Activated T-cell treated with anti-CD3 and anti-CD28 coated beads, Interleukin-2, amount 50 U/mL, for 48 hours (primary cell): ENCODE results near the gene SCTR.
"Not testable (repeated sequence)": the region's sequence is repeated elsewhere in the genome, so short reads cannot be mapped to it uniquely, and the experiment has no call there.

Experiments used
- DNase-seq, 2 experiments: peaks; one replicate each; pipeline ENCODE4 v3.0.0-alpha.2; 2020

The SCTR gene

DNA sequence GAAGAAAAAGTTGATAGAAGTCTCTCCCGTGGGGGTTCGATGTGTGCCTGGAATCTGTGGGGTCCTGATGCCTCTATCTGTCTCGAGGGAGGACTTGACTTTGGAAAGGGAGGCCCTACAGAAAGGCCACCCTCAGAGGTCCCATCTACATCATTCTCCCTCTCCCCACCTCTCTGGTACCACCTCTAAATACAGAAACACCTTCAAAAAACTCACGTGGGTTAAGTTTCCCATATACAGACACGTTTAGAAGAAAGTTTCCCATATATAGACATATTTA lies 97.9 kb downstream of the SCTR start:
- no peak for DNase-seq

DNA sequence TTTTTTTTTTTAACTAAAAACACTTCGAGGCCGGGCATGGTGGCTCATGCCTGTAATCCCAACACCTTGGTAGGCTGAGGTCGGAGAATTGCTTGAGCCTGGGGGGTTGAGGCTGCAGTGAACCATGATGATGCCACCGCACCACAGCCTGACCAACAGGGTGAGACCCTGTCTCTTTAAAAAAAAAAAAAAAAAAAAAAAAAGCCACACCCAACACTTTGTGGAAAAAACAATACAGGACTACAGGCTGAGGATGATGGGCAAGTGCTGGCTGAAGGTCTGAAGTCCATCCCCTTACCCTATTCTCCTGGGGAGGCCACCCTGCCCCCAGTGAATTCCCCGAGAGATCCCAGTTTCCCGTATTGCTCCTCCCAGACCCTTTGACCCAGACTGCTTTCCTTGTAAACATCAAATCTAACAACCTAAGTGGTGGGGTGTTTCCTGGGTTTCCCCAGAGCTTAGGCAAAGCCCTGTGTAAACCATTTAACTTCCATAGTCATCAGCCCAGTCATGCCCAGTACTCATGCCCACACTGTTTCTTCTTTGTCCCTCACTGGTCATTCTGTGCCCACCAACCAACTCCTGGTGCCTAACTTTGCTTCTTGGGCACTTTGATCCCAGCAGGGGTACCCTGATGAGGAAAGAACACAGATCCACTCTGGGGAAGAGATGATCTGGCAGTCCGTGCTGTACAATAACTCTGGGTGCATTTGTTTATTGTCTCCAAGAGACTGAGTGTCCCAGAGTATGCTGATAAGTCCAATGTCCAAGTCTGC lies 98.5 kb downstream of the SCTR start:
- DNase-seq = no peak

DNA sequence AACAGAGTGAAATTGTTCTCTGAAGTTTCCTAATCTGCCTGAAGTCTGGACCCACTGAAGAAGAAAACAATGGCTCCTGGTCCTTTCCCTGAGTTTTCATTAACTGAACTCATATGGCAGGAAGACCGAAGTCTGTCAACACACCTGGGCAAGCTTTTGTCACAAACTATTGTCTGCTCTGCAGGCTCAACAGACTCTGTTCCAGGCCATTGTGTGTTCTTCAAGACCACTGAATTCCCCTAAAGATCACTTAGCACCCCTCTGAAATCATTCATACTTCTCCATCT lies 99.2 kb downstream of the SCTR start:
- DNase-seq = no peak

DNA sequence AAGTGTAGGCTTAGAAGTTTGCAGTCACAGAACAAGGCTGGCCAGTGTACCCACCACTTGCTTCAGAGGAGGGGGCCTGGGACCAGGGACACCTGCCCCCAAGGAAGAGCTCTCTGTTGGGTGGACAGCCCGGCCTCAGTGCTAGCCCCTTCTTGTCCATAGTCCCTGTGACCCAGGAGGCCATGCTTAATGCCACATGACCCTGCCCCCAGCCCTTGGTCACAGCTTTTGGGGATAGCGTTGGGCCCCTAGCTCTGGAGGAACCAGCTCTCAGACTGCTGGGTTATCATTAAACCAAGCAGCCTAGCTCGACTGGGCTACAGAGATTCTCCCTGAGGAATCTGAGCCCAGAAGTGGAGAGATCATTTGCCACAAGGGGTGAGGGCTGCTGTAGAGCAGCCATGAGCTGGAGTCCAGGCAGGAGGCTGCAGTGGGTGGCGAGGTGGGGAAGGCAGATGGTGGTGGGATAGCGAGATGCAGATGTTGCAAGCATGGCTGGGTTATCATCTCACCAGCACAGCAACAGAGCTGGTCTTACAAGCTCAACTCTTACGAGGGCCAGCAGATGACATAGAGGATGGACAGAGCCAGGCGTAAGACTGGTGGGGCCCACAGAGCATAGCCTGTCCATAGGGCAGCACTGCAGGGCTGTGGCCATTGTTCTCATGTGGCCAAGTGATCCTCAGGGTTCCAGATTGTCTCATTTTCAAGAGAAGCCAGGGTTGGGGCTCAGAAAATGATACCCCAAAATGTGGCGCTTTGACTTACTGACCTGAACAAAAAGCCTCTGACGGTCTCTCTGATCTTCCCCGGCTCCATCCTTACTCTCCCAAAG lies 99.8 kb downstream of the SCTR start:
- no peak for DNase-seq

DNA sequence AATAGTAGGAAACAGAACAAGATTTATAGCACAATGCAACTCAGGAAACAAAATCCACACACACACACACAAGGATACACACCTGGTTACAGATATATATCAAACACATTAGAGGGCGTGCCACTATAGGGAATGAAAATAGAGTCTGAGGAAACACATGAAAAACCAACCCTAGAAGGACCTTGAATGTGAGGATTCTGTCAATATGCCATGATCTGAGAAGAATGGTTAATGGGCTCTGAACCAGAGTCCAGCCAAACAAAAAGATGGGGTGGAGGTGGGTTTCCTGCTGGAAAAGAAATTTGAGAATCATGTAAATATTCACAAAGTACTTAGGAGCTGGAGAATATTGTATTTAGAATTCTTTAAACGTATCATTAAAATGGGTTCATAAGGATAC lies 100.5 kb downstream of the SCTR start:
- DNase-seq = no peak

DNA sequence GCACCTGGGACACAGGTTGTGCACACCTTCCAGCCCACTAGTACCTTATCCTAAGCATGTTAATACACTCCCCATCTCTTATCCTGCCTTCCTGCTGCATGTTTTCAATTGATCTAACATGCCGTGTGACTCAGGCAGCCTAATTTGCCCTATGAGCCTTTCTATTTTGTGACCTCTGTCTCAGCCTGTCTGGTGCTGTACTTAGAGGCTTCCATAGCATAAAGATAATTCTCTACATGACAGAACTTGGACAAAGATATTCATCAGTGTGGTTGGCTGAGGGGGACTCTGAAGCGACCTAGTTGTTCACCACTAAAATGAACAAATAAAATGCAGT lies 101.2 kb downstream of the SCTR start:
- DNase-seq = no peak

DNA sequence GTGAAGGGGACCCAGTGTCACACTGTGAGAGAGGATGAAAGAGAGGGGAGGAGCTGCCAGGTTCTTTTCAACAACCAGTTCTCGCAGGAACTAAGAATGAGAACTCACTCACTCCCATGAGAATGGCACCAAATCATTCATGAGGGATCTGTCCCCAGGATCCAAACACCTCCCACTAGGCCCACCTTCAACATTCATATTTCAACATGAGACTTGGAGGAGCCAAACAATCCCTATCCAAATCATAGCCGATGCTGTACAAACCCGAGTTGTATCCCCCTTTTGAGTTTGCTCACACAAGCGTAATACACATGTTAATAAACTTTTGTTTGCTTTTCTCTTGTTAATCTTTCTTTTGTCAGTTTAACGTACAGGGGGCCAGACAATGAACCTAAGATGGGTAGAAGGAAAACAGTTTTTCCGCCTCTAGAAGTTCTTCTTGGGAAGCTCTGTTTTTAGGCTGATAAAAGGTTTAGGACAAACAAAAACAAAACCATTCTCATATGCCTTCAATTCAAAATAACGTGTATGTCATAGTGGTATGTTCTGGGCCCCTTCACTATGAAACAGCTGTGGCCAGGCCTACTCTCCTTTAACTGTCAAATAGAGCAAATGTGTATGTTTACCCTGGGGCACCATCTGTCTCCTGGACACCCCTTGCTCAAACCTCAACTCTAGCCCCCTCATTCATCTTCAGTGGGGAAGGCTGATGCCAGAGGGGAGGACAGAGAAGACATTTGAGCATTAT lies 101.7 kb downstream of the SCTR start:
- no peak for DNase-seq

DNA sequence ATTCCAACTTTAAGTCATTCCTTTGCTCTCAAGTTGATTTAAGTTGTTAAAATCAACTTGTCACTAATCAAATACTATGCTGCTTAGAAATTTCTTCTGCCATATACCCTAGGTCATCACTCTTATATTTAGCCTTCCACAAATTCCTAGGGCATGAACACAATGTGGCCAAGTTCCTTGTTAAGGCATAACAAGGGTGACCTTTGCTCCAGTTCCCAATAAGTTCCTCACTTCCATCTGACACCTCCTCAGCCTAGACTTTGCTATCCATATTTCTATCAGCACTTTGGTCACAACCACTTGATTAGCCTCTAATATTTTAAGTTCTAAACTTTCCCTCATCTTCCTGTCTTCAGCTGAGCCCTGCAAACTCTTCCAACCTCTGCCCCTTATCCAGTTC lies 102.5 kb downstream of the SCTR start:
- no peak for DNase-seq

DNA sequence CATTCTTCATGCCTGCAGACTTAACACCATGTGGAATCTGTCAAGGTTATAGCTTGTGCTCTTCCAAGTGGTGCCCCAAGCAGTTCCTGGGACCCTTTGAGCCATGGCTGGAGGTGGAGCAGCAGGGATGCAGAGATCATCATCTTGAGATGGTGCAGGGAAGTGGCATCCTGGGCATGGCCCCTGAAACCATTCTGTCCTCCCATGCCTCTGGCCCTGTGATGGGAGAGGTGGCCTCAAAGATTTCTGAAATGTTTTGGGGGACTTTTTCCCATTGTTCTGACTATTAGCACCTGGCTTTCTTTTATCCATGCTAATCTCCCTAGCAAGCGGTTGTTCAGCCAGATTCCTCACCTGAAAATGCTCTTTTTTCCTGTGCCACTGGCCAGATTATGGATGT lies 103.0 kb downstream of the SCTR start:
- no peak for DNase-seq

DNA sequence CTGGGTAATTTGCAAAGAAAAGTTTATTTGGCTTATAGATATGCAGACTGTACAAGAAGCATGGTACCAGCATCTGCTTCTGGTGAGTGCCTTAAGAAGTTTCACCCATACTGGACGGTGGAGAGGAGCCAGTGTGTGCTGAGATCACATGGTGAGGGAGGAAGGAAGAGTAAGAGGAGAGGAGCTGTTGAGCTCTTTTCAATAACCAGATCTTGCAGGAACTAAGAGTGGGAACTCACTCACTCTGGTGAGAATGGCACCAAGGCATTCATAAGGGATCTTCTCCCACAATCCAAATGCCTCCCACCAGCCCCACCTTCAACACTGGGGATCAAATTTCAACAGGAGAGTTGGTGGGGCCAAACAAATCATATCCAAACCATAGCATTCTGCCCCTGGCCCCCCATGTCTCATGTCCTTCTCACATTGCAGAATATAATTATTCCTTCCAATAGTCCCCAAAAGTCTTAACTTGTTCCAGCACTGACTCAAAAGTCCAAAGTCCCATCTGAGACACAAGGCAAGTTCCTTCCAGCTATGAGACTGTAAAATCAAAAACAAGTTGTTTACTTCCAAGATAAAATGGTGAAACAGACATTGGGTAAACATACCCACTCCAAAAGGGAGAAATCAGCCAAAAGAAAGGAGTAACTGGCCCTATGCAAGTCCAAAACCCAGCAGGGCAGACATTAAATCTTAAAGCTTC lies 104.3 kb downstream of the SCTR start:
- DNase-seq = no peak

DNA sequence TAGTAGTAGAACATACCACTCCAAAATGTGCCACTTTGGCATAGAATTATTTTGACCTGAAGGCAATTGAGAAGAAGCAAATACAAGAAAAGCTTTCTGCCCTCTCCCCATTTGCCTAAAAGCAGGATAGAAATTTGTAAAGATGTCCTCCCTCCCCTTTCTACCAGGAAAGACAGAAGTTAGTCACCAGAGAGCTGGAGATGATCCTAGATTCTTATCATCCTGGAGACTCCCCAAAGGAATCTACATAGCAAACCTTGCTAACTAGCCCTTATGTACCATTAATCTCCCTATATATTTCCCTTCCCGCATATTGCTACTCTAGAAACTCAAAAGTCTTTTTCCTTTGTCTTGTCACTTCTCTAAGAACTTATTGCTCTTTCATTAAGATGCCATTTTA lies 105.2 kb downstream of the SCTR start:
- DNase-seq = no peak

DNA sequence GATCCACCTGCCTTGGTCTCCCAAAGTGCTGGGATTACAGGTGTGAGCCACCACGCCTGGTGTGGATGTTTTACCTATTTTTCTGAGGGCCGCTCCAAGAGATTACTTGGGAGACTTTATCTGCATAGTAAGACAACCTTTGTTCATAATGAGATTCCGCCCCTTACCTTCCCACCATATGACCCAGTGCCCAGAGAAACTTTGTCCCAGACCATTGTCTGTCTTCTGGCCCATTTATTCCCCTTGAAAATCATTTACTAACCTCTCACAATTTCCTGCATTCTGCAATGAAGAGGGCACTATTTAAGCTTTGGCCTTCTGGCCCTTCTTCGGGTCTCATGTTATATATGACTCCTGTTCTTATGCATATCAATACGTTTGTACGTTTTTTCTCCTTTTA lies 106.4 kb downstream of the SCTR start:
- no peak for DNase-seq

DNA sequence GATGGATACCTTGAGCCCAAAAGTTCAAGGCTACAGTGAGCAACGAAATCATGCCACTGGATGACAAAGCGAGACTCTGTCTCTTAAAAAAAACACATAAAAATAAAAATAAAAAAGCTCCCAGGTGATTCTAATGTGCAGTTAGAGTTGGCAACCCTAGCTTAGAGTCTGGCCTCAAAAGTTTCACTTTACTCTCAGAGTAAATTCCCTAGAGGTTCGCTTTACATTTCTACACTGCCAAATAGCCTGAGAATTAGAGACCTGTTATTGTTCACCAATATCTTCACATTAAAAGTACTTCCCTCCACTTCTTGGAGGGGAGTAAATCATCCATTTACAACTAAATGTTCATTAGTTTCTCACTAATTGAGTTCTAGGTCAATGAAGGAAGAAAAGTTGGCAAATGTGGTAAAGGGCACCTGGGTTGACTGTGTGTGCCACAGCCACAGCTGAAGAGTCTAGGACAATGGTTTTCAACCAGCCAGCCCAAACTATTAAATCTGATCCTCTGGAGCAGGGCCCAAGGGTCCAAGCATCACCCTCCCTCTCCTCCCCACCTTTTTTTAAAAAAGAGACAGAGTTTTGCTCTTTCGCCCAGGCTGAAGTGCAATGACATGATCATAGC lies 107.9 kb downstream of the SCTR start:
- no peak for DNase-seq

DNA sequence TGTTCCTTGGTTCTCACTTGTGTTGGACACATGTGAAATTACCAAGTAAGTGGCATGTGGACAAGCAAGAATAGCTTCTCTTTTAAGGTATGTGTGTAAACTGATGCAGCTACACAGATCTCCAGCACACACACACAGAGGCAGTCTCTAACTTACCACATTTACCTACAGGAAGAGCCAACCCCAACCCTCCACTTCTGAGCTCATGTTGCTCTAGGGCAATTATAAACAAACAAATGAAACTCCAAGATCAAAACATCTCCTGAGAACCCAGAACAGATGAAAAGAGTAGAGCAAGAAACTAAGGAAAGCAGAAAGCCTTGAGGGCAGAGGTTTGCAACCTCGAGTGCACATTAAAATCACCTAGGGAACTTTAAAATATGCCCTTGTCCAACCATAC lies 108.7 kb downstream of the SCTR start:
- no peak for DNase-seq

DNA sequence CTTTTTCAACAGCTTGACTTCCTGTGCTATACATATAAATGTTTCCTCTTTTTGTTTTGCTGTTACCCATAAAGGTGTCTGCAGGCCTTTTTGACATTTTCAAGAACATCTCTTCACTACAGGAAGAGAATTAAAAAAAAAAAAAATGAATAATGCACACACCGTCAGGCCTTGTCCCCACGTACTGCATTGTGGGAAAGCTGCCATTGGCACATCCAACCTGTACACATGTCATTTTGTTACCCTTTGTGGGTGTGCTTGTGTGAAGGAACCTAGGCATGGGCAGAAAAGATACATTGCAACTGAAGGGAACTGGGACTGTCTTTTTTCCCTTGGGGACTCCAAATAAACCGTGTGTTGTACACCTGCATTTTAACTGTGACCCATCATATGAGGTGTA lies 109.4 kb downstream of the SCTR start:
- no peak for DNase-seq

DNA sequence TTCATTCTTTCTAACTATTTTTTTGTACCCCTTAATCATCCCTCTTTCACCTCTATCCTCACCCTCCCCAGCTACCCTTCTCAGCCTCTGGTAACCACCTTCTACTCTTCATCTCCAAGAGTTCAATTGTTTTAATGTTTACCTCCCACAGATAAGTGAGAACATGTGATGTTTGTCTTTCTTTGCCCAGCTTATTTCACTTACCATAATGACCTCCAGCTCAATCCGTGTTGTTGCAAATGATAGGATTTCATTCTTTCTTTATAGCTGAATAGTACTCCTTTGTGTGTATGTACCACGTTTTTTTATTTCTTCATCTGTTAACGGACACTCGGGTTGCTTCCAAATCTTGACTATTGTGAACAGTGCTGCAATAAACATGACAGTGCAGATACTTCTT lies 114.8 kb downstream of the SCTR start:
- no peak for DNase-seq

DNA sequence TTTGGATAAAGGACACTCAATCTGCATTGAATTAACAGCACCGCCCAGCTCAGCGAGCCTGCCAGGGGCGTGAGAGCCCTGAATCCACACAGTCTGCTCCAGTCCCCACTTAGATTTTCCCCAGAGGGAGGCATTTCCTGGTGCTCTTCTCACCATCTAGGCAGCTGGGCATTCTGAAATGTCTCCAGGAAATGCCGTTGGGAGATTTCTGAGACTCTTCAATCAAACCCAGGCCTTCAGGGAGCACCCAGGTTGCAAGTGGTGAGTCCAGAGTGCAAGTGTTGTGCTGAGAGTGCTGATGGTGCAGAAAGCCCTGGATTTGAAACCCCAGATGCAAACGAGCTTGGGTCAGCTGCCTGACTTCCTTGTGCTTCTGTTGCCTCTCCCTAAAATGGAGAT lies 116.1 kb downstream of the SCTR start:
- no peak for DNase-seq

DNA sequence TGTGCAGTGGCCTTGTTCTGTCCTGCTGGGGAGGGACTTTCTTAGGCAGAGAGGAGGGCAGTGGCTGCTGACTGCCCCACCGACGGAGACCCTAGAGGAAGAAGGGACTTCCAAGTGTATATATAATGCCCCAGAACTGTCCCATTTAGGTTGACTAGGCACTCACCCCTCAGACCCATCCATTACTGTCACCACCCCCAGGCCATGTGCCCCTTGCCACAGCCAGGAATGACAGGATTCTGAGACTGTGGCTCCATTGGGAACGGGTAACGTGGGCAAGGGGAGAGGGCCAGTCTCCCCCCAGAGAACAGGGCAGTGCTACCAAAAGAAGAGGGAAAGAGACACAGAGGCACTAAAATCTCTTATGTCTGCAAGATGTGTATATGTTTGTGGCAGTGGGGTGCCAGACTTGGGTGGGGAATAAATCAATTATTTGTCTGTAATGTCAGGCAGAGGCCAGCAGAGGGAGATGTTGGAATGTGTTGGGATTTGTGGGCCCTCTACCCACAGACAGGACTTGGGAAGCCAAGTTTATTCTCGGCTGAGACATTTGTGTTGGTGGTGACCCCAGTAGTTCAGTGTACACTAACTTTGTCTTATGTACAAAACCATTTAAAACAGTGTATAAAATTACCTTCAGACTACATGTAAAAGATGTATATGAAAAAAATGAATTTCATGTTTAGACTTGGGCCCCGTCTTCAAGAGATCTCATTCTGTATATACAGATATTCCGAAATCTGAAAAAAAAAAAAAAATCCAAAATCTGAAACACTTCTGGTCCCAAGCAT lies 116.7 kb downstream of the SCTR start:
- peak; percentile 28 to 41 for DNase-seq

DNA sequence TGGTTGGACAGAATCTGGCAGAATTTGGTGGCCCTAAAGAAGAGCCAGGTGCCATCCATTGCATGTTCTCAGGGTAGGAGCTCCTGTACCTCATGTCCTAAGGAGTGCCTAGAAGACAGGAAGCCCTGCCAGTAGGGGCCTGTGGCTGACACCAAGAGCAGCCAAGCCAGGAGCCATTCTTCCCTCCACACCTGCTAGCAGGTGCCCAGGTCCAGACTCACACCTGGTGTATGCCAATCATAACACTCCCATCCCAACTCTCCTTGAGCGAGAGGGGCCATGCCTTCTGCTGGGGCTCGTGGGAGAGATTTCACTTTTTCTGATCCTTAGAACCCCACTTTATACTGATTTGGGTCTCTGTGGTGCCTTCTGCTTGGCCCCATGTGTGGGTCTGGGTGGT lies 119.1 kb downstream of the SCTR start:
- DNase-seq = no peak

DNA sequence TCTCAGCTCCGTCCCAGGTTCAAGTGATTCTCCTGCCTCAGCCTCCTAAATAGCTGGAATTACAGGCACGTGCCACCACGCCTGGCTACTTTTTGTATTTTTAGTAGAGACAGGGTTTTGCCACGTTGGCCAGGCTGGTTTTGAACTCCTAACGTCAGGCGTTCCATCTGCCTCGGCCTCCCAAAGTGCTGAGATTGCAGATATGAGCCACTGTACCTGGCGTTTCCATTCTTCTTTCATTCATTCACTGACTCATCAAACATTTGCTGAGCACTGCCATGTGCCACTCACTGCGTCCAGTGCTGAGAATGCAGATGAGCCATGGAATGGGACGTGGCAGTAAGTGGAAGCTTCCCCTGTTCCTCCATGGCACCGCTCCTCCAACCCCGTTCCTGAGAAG lies 120.7 kb downstream of the SCTR start:
- DNase-seq = not testable (repeated sequence)

DNA sequence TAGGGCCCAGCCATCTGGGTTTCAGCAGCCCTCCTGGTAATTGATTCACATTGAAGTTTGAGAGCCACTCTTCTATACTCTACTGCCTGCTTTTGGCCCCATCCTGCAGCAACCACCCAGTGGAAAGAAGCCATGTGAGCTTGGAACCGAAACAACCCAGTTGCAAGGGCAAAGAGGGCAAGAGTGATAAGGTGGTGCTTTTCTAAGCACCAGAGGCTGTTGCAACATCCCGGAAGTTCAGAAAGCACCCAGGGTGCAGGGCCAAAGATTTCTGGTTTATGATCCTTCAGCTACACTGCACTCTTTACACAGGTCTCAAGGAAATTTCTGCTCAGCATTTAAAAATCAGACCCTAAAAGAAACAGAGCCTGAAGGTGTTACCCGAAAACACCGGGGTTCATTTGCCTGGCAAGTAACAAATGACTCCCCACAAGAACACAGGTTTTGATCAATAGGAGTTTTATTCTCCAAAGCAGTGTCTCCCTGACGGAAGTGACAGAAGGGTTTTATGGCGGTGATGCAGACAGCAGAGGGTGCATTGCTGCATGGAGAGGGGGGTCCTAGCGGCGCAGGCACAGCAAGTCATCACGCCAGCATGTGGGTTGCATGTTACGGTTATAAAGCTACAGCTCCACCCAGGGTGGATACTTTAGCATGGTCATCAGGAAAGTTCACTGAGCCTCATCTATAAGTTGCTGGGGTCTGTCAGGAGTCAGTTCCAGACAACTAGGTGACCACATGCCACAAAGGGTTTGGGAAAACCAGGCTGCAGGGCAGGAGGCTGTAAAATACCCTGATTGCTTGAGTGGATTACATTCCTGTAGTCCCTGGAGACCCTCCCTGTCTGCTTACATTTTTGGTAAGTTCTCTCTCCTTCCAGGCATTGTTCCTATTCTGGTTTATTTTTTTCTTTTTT lies 121.4 kb downstream of the SCTR start:
- no peak for DNase-seq
